ENCODE results near the gene OXTR. TPM values are rescaled to one million over a fixed set of nuclear protein-coding genes. Genes with fewer than 3 reads are reported as not detected.

OXTR gene
- total RNA-seq, 1 donor from 2014 or later, result 3.9 TPM

Other genes starting within 250 kb of the OXTR start
- 0.22 and 0.37 TPM in 2 replicates for gene SSUH2, start 124.8 kb downstream of the OXTR start, total RNA-seq (ENCODE audit: low replicate concordance)
- not detected in 2 replicates for gene CAV3, start 35.8 kb downstream of the OXTR start, total RNA-seq (ENCODE audit: low replicate concordance)
- 13.9 and 22.1 TPM in 2 replicates for gene RAD18, start 193.9 kb upstream of the OXTR start, total RNA-seq (ENCODE audit: low replicate concordance)

Data from neural progenitor cell (in vitro differentiated cells).